NCI-H2081 treated with DMSO at 0.1 percent for 48 hours (cell line): Measurements from ENCODE around the gene NAXD.
"Not testable (repeated sequence)": the region's sequence is repeated elsewhere in the genome, so short reads cannot be mapped to it uniquely, and the experiment has no call there.

Source experiments
- DNase-seq: peaks from one replicate; lab custom pipeline; 2025; lab: John Stamatoyannopoulos, UW

NAXD gene

GRCh38 chr13:110597041-110597689 lies 18.2 kb upstream of the NAXD start:
- DNase-seq, result no peak

GRCh38 chr13:110600261-110600819 lies 15.0 kb upstream of the NAXD start:
- no peak for DNase-seq

- no peak for DNase-seq
Observed at GRCh38 chr13:110600980-110601379, 14.4 kb upstream of the NAXD start.

- DNase-seq, result no peak
Observed at GRCh38 chr13:110605132-110605531, 10.2 kb upstream of the NAXD start.

DNA sequence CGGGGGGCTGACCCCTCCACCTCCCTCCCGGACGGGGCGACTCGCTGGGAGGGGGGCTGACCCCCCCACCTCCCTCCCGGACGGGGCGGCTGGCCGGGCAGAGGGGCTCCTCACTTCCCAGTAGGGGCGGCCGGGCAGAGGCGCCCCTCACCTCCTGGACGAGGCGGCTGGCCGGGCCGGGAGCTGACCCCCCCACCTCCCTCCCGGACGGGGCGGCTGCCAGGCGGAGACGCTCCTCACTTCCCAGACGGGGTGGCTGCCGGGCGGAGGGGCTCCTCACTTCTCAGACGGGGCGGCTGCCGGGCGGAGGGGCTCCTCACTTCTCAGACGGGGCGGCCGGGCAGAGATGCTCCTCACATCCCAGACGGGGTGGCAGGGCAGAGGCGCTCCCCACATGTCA lies 9.1 kb upstream of the NAXD start:
- DNase-seq, result not testable (repeated sequence)

DNA sequence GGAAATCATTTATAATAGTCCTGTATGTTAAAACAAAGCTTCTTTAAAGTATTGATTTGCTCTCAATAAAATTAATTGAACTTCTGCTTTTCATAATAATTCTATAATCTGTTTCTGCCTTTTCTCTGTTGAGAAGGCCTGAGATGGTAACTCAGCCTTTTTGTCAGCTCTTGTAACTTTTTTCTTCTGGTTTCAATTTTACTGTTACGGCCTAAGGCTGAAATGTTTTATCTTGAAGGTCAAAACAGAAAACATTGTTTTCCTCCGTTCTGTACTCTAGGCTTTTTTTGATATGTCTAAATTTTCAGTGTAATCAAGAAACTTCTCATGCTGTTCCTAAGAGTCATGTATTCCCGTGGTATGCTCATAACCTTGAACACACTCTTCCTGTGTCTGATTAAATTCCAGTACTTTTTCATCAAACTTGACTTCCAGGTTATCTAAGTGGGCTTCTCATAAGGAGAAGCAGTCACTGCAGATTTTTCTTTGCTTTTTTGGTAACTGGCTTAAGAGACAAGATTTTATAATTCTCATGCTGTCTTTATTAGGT lies 7.6 kb upstream of the NAXD start:
- DNase-seq, result no peak

DNA sequence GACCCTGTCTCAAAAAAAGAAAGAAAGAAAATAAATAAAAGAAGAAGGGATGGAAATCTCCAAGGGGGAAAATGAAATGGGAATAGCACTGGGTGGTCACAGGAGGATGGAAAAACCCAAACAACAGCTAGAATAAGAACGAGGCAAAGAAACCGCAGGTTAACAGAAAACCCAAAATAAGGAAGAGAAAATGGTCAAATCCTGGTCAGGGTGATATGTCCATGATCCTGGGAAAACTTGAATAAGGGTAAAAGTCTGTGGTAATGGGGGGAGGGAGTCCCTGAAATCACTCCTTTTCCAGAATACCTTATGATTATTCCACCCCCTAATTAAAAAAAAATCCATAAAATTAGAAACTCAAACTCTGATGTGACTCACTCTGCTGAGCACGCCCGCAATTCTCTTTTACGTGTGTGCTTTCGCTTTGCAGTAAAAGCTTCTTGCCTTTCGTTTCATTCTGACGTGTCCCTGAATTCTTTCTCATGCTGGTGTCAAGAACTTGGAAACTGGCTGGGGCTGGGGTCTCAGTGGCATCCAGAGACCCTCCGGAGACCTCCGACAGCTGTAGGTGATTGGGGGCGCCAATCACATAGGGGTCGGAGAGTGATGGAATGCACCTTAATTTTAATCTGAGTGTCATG lies 4.3 kb upstream of the NAXD start:
- no peak for DNase-seq

GRCh38 chr13:110615005-110615321 lies 382 bp upstream of the NAXD start:
- DNase-seq, result no peak

DNA sequence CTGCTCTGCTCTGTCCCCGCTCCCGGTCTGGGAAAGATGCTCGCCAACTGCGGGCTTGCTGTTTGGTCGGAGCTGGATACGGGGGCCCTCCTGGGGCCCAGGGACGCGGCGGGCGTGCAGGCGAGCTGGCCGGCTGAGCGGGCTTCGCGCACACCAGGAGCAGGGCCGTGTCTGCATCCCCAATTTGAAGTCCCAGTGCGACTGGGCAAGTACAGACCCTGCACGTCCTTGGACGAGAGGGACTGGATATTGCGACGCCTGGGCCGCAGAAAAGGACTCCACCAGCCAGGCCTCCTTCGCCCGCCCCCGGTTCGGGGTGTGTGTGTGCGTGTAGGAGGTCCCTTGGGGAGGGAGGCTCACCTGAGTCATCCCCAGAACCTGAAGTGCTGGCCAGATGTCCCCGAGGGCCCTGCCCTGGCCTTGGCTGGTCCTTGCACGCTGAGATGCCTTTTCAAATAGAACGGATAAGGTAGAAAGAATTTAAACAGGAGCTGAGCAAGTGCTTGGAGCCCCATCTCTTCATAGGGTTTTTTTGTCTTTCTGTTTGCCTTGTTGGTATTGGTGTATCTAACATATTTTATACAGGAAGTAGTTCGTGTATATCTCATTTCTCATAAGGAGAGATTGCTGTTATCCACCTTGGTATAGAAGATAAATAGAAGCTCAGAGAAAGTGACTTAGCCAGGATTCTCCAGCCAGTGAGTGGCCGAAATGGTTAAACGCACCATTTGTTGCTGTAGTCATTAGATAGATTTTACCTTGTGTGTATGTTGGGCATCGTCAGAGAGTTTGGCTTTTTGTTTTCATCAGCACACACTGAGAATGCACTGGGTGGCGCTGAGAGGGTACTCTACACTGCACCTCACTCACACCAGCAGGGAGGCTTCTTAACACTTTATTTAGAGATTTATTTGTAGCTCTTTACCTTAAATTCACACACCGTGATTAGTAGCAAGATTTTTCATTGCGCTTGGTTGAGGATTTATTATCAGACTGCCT lies 1.1 kb downstream of the NAXD start:
- DNase-seq, result no peak

- no peak for DNase-seq
Observed at GRCh38 chr13:110617321-110618072, 2.2 kb downstream of the NAXD start.

- no peak for DNase-seq
Observed at GRCh38 chr13:110618167-110618566, 2.8 kb downstream of the NAXD start.

DNA sequence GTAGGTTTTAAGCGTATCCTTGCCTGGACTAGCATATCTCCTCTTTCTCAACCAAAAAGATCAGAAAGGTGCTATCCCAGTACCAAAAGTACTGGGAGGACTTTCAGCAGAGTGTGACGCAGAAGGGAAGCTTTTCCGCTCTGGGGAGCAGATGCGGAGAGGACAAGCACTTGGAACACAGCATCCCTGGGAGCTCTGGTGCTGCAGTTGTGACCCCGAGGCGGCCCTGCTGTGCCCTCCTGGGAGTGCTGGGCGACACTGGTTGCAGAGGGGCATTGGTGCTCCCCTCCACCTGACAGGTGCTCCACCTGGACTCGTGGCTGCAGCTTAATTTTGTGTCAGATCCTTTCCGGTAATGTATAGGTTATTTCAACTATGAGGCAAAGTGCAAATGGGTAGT lies 3.4 kb downstream of the NAXD start:
- DNase-seq, result no peak

DNA sequence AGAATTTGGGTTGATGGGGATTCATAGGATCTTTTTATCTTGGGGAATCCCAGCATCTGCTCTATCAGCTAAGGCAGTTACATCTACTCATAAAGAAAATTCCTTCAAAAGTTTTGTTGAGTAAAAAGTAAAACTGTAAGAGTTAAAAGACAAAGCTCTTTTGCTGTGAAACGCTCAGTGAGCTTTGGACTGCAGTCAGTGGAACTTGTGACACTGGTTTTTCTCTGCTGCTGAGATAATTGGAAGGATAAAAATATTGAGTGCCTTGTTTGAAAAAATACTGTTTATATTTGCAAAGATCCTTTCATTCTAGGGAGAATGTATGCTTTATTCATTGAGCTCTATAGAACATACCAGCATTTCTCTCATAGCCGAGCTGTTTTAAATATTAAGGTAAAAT lies 5.3 kb downstream of the NAXD start:
- no peak for DNase-seq

GRCh38 chr13:110624766-110625756 lies 9.7 kb downstream of the NAXD start:
- no peak for DNase-seq

- DNase-seq, result no peak
Observed at GRCh38 chr13:110625771-110626321, 10.5 kb downstream of the NAXD start.

- DNase-seq, result no peak
Observed at GRCh38 chr13:110626521-110626920, 11.2 kb downstream of the NAXD start.

DNA sequence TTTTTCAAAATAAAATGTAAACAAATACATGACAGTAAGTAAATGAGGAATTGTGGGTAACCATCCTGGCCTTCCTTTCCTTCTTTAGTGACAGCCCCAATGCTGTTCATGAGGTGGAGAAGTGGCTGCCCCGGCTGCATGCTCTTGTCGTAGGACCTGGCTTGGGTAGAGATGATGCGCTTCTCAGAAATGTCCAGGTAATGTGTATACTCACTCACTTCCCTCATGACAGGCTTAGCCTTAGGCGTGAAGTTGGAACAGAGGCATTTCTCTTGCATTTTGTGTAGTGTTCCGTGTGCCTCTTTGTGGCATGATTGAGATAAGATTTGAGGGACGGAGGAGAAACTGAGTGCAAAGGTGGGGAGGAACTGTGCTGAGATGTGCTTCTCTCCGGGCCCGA lies 12.0 kb downstream of the NAXD start:
- DNase-seq, result no peak

DNA sequence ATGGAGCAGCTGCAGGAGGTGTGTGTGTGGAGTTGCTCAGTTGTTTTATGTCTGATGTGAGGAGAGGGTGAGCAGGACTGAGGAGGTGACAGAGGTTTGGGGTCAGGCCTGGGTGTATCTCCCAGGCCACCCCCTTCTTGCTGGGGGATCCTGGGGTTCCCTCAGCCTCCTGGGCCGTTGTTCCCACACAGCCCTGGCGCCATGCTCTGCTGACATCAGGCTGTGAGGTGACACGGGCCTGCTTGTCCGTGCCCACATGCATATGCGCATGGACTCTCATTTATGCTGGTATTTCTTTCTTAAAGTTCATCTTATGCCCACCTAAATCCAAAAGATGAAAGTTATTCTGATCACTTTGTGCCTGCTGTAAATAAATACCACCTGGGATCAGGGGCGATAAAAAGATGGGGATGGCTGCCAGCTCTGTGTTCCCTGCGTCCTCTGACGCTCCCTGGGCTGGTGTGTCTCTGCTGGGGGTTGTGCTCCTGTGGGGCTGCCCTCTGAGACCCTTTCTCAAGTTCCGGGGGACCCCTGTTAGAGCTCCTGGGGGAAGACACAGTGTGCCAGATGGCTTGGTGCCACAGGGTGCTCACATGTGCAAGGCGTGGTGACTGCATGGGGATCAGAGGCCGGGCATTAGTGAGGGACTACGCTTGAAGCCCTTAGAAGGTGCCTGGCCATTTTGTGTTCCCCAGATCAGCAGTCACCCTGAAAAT lies 12.6 kb downstream of the NAXD start:
- no peak for DNase-seq

GRCh38 chr13:110628477-110628793 lies 13.1 kb downstream of the NAXD start:
- DNase-seq, result no peak
